ENCODE data around the gene TRAPPC14.
"Not testable (repeated sequence)": the region's sequence is repeated elsewhere in the genome, so short reads cannot be mapped to it uniquely, and the experiment has no call there.

DNA sequence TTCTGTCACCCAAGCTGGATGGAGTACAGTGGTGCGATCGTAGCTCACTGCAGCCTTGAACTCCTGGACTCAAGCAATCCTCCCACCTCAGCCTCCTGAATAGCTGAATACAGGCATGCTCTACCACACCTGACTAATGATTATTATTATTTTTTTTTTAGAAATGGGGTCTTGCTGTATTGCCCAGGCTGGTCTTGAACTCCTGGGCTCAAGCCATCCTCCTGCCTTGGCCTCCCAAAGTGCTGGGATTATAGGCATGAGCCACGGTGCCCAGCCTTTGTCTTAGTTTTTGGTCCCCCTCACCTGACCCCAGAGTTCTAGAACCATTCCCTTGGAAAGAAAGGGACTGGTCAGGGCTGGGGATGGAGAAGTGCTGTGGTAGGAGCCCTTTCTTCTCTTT, 21.6 kb upstream of the TRAPPC14 start:
- TF ChIP-seq, protein P1, sequence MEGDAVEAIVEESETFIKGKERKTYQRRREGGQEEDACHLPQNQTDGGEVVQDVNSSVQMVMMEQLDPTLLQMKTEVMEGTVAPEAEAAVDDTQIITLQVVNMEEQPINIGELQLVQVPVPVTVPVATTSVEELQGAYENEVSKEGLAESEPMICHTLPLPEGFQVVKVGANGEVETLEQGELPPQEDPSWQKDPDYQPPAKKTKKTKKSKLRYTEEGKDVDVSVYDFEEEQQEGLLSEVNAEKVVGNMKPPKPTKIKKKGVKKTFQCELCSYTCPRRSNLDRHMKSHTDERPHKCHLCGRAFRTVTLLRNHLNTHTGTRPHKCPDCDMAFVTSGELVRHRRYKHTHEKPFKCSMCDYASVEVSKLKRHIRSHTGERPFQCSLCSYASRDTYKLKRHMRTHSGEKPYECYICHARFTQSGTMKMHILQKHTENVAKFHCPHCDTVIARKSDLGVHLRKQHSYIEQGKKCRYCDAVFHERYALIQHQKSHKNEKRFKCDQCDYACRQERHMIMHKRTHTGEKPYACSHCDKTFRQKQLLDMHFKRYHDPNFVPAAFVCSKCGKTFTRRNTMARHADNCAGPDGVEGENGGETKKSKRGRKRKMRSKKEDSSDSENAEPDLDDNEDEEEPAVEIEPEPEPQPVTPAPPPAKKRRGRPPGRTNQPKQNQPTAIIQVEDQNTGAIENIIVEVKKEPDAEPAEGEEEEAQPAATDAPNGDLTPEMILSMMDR (IDR thresholded peaks at IDR 0.05): not testable (repeated sequence)
- TF ChIP-seq POLR2A (IDR thresholded peaks at IDR 0.05): not testable (repeated sequence)
